ENCODE measurements around the gene TAF4B. TPM values are rescaled to one million over a fixed set of nuclear protein-coding genes. Genes with fewer than 3 reads are reported as not detected.

The TAF4B gene
- total and polyA plus RNA-seq, 9 of the 15 experiments (the other 6 are each of a cell fraction or from before 2014, with no cell fraction given) = 4.5 to 25.3 (median 20.5) TPM

- ATAC-seq = no peak
- in situ Hi-C loops (cut with MboI) (no loop called here), intact Hi-C loops (cut with micrococcal nuclease) (no loop called here)
- Histone ChIP-seq H3K27ac (ENCODE audit: extremely low read depth, low read depth, low read length) (no peak overlapping the region), H2AFZ (ENCODE audit: low read depth, low read length) (no peak overlapping the region), H3K27me3 (ENCODE audit: control insufficient read depth in 2 of 2, insufficient read depth in 2 of 2, low read length in 2 of 2) (no peaks in the 10 kb centered on the region), H4K20me1 (replicated peaks; ENCODE audit: control insufficient read depth, insufficient read depth, low read length) (no peaks in the 10 kb centered on the region), H3K9ac (ENCODE audit: insufficient read depth in 1 of 2, low read depth in 2 of 2, low read length in 2 of 2) (no peak overlapping the region), H3K36me3 (ENCODE audit: control insufficient read depth, insufficient read depth, low read length) (peaks cover 10% of the 10 kb centered on the region; the same call in 1 of the 3 replicates), H3K9me1 (ENCODE audit: control insufficient read depth, insufficient read depth, low read length) (no peaks in the 10 kb centered on the region), H3K4me3 (no peak overlapping the region), H3K4me1 (replicated peaks in 1 of 2; ENCODE audit: control insufficient read depth in 2 of 2, insufficient read depth in 2 of 2, low read length in 2 of 2) (no peaks in the 10 kb centered on the region), H3K4me2 (ENCODE audit: insufficient read depth, low read length) (no peak overlapping the region), H3K79me2 (ENCODE audit: control insufficient read depth, insufficient read depth, low read length) (no peaks in the 10 kb centered on the region), H3K9me3 (replicated peaks; ENCODE audit: control insufficient read depth, insufficient read depth, low read depth, low read length) (no peaks in the 10 kb centered on the region)
- no TSS peak for BruUV-seq (replicated peaks)
- ChIA-PET CTCF (ENCODE audit: low intra/inter-chr PET ratio) (no interaction called here), POLR2A (interaction anchor here (0.6 kb wide), 1 partner anchor 297 kb away, joined by 3 read pairs; no protein-coding TSS in a partner anchor)
- FAIRE-seq = no peak
- no peak for DNase-seq (ENCODE audit: extremely low read depth in 1 of 4, low spot score in 3 of 4)
- TF ChIP-seq TFE3 (CRISPR knock-in tag; IDR thresholded peaks at IDR 0.05) (peak; percentile 11; the same call in 1 of the 2 replicates), SAFB2 (IDR thresholded peaks at IDR 0.05; ENCODE audit: borderline replicate concordance, low read depth, low read length, severe bottlenecking) (no peak)
Measured at GRCh38 chr18:26386002-26386401, 159.8 kb downstream of the TAF4B start.

GRCh38 chr18:26386441-26386840 is 160.2 kb downstream of the TAF4B start:
- CTCF ChIA-PET (ENCODE audit: low intra/inter-chr PET ratio) = no interaction called here
- Histone ChIP-seq H3K4me1 (replicated peaks in 1 of 2; ENCODE audit: control insufficient read depth in 2 of 2, insufficient read depth in 2 of 2, low read length in 2 of 2) (no peaks in the 10 kb centered on the region), H3K9me3 (replicated peaks; ENCODE audit: control insufficient read depth, insufficient read depth, low read depth, low read length) (no peaks in the 10 kb centered on the region), H4K20me1 (replicated peaks; ENCODE audit: control insufficient read depth, insufficient read depth, low read length) (no peaks in the 10 kb centered on the region), H3K79me2 (ENCODE audit: control insufficient read depth, insufficient read depth, low read length) (no peaks in the 10 kb centered on the region), H3K36me3 (ENCODE audit: control insufficient read depth, insufficient read depth, low read length) (peaks cover 10% of the 10 kb centered on the region; the same call in 1 of the 3 replicates), H3K27ac (ENCODE audit: extremely low read depth, low read depth, low read length) (no peak overlapping the region), H2AFZ (ENCODE audit: low read depth, low read length) (no peak overlapping the region), H3K9ac (ENCODE audit: insufficient read depth in 1 of 2, low read depth in 2 of 2, low read length in 2 of 2) (no peak overlapping the region), H3K4me3 (no peak overlapping the region), H3K4me2 (ENCODE audit: insufficient read depth, low read length) (no peak overlapping the region), H3K27me3 (ENCODE audit: control insufficient read depth in 2 of 2, insufficient read depth in 2 of 2, low read length in 2 of 2) (no peaks in the 10 kb centered on the region), H3K9me1 (ENCODE audit: control insufficient read depth, insufficient read depth, low read length) (no peaks in the 10 kb centered on the region)
- in situ Hi-C loops (cut with MboI) (no loop called here), intact Hi-C loops (cut with micrococcal nuclease) (no loop called here)
- no peak for DNase-seq (ENCODE audit: extremely low read depth in 1 of 4, low spot score in 3 of 4)
- POLR2A ChIA-PET = interaction anchor here (0.6 kb wide), 1 partner anchor 297 kb away, joined by 3 read pairs; no protein-coding TSS in a partner anchor
- no peak for ATAC-seq
- BruUV-seq (replicated peaks) = no TSS peak
- FAIRE-seq = no peak
- WGBS (ENCODE audit: insufficient coverage, low coverage, missing lambda C conversion rate) = 52% methylated on average over 2 of the region's 2 CpGs
- TF ChIP-seq E2F6 (IDR thresholded peaks at IDR 0.05; ENCODE audit: borderline replicate concordance in 1 of 2, extremely low read depth in 1 of 2, insufficient read depth in 1 of 2, insufficient read length in 1 of 2, low read depth in 1 of 2, low read length in 1 of 2, poor library complexity in 1 of 2, severe bottlenecking in 1 of 2) (no peak), TFAM (CRISPR knock-in tag; conservative IDR thresholded peaks at IDR 0.05) (no peak), MAFK (IDR thresholded peaks at IDR 0.05; ENCODE audit: low read length) (no peak), ZNF589 (CRISPR knock-in tag; IDR thresholded peaks at IDR 0.05; ENCODE audit: low read depth) (no peak), ZBTB2 (IDR thresholded peaks at IDR 0.05) (no peak), KAT7 (CRISPR knock-in tag; IDR thresholded peaks at IDR 0.05; ENCODE audit: borderline replicate concordance) (no peak), SMAD4 (CRISPR knock-in tag; conservative IDR thresholded peaks at IDR 0.05) (no peak)
